Sigmoid colon (tissue), 4 donors: ENCODE results near the gene ZNF211.

Experiments
- EP300 ChIP-seq, 4 donors: sonication (generic); formaldehyde crosslinking; IDR thresholded peaks; one replicate each; pipeline ENCODE4 v1.6.1; 2017; ENCODE audit warnings: antibody characterized with exemption in 4 of 4
- TF ChIP-seq, protein P1 (sequence below), 4 experiments: fragments of 450-650 bp in 3 of 4; fragments of 200-600 bp in 1 of 4; IDR thresholded peaks; one replicate each; pipeline ENCODE4 v1.5.1; 2016 to 2019; ENCODE audit warnings: antibody characterized with exemption in 4 of 4, mild to moderate bottlenecking in 3 of 4, moderate library complexity in 2 of 4

DNA sequence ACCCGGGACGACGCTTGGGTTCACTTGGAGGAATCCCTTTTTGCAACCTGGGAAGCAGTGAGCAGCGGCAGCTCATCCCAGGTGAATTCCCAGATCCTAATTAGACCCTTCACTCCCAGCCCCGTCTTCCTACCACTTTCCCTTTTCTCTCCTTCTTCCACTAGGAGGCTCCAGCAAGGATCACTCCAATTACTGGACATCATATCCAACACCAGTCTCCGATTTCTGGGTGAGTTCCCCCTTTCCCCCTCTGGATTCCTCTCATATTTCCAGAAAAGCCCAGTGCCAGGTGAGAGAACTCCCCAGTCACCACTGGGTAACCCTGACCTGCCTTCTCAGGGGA is 18.7 kb downstream of the ZNF211 start:
- TF ChIP-seq, protein P1, sequence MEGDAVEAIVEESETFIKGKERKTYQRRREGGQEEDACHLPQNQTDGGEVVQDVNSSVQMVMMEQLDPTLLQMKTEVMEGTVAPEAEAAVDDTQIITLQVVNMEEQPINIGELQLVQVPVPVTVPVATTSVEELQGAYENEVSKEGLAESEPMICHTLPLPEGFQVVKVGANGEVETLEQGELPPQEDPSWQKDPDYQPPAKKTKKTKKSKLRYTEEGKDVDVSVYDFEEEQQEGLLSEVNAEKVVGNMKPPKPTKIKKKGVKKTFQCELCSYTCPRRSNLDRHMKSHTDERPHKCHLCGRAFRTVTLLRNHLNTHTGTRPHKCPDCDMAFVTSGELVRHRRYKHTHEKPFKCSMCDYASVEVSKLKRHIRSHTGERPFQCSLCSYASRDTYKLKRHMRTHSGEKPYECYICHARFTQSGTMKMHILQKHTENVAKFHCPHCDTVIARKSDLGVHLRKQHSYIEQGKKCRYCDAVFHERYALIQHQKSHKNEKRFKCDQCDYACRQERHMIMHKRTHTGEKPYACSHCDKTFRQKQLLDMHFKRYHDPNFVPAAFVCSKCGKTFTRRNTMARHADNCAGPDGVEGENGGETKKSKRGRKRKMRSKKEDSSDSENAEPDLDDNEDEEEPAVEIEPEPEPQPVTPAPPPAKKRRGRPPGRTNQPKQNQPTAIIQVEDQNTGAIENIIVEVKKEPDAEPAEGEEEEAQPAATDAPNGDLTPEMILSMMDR (IDR thresholded peaks at IDR 0.05), result no peak
- TF ChIP-seq EP300 (IDR thresholded peaks at IDR 0.05), result no peak
